ENCODE data around the gene NUP62.

Gene NUP62

DNA sequence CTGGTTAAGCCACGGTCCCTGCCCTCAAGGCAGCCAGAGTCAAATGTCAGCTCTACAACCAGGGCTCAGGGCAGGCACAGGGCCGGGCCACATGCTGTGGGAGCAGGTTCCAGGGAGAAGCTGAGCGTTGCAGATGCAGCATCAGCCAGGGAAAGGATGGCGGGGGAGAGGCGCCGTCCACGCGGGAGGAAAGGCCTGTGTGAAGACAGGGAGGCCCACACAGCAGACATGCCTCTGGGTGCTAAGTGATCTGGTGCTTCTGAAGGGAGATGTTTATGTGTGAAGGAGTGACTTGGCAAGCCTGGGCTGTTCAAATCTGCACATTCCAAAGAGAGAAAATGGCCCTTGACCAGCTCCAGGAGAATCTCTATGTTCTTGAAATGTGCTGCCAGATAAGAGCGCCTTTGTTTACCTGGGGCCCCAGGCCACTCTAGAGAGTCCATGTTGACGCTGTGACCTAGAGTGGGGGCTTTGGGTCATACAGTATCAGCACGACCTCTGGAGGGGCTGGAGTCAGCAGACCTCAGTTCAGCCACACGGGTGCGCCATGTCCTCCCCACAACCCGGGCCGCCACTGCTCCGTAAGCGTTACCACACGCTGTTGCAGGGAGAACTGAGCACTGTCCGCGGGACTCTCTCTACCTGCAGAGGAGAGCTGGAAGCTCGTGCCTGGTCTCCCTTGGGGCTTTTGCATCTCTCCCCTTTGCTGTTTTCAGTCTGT, 16.2 kb downstream of the NUP62 start:
- DNase-seq, result no peak
- in situ Hi-C loops (cut with HindIII; ENCODE audit: low pct_ligation_motif_present, low pct_unique_long_range_greater_than_20kb, low sequenced_read_pairs), result no loop called here

DNA sequence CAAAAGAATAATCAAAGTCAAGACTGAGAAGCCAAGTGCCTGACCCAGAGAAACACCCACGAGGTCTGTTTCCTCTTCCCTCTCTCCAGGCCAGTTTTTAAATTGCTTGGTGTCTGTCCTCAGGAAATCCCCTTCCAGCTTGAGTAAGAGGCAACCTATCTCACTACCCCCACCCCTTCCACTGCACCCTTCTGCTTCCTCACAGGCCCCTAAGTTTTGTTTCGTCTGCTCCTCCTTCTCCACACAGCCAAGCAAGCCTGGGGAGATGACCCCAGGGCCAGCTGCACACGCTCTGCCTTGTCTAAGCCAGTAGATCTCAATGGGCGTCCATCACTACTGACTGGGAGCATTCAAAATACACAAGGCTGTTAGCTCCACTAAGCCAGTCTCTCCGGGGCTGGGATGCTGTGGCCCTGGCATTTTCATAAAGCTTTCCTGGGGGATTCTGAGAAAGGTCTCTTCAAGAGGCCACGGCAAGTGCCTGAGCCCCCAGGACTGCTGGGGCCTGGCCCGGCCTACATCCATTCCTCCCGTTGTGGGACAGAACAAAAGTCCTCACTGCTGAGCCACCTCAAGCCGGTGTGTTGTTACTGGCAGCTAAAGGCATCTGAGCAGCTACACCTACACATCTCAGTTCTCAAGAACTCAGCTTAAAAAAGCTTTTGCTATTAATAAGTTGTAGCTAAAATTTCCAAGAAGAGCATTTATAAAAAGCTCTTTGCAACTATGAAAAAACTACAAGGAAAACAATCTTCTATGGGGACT, 17.7 kb downstream of the NUP62 start:
- in situ Hi-C loops (cut with HindIII; ENCODE audit: low pct_ligation_motif_present, low pct_unique_long_range_greater_than_20kb, low sequenced_read_pairs), result no loop called here
- no peak for DNase-seq

DNA sequence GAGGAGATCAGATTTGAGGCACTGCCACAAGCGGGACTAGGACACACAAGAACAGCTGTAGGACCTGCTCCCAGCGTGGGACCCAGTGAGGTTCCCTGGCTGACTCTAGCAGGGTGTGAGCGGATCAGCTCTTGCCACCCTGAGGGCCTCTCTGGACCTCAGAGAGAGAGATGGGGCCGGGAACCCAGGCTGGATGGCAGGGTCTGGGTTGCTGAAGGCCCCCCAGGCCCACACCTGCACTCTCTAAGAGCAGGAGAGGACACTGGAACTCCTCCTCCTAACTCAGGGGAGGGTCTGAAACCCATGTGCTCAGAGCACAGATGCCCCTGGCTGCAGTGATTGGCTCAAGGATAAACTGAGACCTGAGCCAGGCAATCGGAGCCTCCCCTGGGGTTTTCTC, 19.1 kb downstream of the NUP62 start:
- in situ Hi-C loops (cut with HindIII; ENCODE audit: low pct_ligation_motif_present, low pct_unique_long_range_greater_than_20kb, low sequenced_read_pairs), result no loop called here
- no peak for DNase-seq

DNA sequence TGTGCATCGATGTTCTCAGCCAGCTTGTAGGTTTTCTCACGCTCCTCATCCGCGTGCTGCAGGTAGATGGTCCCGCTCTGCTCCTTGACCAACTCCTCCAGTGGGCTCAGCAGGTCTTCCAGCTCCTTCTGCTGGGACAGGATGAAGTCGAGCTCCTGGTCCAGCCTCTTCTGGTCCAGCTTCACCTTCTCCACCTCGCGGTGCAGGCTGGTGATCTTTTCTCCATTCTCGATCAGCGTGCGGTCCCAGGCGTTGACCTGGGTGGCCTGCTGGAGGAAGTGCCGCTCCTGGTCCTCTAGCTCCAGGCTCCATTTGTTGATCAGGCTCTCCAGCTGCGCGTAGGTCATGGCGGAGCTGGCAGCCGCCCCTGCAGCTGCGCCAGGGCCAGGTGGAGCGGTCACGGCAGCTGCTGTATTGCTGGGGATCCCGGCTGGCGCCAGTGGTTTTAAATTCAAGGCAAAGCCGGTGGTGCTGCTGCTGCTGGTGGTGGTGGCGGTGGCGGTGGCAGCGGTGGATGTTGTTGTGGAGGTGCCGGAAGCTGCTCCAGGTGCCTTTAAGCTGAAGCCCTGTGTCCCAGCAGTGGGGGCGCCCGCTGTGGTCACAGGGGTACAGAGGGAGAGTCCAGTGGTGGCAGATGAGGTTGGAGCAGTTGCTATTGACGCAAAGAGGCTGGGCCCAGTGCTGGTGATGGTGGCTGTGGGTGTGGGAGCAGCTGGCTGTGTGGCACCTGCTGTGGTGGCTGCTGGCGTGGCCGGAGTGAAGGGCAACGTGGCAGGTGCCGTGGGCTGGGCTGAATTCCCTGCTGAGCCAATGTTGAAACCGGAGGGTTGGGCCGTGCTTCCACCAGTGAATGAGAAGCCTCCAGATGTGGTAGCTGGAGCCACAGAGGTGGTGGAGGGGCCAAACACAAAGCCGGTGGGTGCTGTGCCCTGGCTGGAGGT, 20.6 kb downstream of the NUP62 start:
- no peak for DNase-seq
- in situ Hi-C loops (cut with HindIII; ENCODE audit: low pct_ligation_motif_present, low pct_unique_long_range_greater_than_20kb, low sequenced_read_pairs), result no loop called here

DNA sequence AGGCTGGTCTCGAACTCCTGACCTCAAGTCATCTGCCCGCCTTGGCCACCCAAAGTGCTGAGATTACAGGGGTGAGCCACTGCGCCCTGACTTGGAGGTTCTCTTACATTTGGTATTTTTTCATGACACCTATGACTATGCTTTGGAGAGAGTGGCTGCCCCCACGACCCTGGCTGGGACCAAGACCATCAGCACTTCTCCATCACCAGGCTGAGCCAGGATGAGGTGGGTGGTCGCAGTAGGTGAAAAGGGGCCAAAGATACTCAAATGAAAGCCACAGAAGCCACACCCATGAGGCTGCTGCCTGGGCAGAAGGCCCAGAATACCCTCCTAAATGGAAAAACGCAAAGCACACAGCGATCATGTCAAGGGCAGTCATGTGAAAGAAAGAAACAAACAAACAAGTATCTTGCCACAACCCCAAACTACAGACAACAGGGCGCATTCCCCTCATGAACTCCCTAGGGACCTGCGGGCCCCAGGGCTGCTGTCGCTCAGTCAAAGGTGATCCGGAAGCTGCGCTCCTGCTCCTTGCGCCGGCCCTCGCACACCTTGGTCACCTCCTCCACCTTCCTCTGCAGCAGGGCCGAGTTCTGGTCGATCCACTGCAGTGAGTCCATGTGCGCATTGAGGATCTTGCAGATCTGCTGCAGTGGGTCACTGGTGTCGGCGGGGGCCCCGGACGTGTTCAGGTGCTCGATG, 21.4 kb downstream of the NUP62 start:
- no peak for DNase-seq
- in situ Hi-C loops (cut with HindIII; ENCODE audit: low pct_ligation_motif_present, low pct_unique_long_range_greater_than_20kb, low sequenced_read_pairs), result no loop called here

DNA sequence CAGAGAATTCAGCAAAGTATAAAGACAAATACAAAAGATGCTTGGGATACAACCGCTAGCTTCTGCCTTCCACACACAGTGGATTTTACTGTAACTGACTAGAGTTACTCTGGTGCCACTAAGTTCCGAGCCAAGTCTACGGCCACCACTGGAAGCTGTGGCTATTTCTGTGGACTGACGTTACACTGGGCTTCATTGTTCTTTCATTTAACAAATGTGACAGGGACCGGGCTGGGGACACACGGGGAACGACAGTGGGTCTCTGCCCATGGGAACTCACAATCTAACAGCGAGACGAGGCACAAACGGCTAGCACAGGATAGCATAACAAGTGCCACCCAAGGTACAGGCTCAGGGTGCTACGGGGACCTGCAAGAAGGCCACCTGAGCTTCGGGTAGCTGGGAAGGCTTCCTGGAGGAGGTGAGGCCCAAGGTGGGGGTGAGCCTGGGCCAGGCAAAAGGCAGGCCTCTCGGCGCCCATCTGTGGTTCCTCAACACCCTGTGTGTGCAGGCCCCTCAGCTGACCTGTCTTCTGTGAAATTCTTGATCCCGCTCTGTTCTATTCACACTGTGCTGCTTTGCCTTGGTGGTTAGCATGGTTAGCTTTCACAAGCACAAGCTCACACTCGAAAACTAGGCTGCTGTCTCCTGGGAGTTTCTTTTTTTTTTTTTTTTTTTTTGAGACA, 22.3 kb downstream of the NUP62 start:
- in situ Hi-C loops (cut with HindIII; ENCODE audit: low pct_ligation_motif_present, low pct_unique_long_range_greater_than_20kb, low sequenced_read_pairs), result no loop called here
- DNase-seq, result no peak

DNA sequence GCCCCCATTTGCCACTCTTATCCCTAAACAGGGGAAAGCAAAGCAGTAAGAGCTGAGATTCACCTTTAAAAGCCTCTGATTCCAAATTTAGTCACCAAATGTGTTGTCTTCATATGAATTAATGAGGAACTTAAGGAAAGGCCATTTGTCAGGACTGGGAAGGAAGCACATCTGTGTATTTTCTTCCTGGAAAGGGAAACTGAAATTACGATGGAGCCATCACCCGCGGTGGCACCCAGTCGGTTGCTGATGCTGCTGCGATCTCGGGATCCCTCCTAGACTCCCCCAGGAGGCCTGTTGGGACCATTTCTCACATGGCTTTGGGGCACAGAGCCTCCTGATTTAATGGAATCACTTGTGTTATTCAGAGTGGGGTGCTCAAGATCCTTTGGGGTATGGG, 25.2 kb downstream of the NUP62 start:
- no peak for DNase-seq
- in situ Hi-C loops (cut with HindIII; ENCODE audit: low pct_ligation_motif_present, low pct_unique_long_range_greater_than_20kb, low sequenced_read_pairs), result no loop called here

DNA sequence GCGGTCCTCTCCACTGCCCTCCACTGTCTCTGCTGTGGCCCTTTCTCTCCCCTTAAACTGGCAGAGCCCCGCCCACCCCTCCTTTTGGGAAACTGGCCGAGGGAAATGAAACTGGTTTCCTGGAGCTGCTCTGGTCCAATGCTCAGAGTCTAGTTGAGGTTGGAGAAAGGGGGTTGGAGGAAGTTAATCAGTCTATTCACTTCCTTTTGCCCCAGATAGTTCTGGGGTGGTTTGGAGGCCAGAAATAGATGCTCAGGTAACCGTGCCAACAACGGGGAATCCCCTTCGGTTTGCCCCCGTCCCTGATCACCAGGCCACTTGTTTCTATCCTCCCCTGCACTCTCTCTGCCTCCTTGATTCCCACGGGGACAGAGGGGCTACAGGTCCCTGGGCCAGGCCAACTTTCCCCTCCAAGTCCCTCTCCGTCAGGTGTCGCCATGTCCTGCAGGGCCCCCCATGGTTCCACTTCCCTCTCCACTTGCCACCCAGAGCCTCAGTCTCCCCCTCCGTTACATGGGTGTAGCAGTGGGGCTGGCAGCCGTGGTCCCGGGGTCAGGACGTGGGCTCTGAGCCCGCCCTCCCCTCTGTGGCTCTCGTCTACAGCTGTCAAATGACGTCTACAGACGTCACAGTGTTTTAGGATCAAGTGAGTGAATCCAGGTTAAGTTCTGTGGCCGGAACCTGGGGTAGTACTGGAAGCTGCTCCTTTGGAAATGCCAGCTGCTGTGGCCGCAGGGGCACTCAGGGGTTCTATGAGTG, 32.3 kb downstream of the NUP62 start, which contains the start of gene IL4I1:
Gene IL4I1 (minus strand): TSS at position 25 of the 759 bp plus-strand sequence. CDS start 727 bp downstream, outside the sequence.
- in situ Hi-C loops (cut with HindIII; ENCODE audit: low pct_ligation_motif_present, low pct_unique_long_range_greater_than_20kb, low sequenced_read_pairs), result no loop called here

DNA sequence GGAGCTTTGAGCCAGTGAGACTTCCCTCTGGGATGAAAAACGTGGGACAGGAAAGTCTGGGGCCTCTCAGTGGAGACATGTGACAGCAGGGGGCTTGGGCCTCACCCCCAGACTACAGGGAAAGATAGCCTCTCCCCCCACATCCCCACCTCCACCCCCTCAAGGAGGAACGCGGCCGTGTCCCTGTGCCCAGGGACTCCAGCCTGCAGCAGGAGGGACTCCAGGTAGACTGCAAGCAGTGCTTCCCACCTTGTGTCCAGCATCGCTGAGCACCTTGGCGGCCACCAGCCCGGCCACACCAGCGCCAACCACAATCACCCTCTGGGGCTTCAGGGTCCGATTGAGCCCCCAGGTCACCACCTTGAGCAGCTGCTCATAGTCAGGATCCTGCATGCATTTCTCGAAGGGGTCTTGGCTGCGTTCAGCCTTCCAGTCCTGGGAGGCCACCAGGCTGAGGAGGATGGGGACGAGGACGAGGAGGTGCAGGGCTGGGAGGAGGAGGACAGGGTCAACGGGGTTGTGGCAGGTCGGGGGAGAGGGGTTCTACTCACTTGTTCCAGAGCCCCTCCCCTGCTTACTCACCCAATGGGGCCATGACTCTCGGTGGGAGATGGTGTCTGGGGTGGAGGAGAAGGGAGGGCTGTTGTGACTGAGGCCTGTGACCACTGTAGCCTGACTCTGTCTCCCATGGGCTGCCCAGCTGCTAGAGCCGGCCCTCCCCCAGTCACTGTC, 33.6 kb downstream of the NUP62 start:
- DNase-seq, result no peak

More for the DNA sequence above, 32.3 kb downstream of the NUP62 start, which contains the start of gene IL4I1:
- DNase-seq, result peak; percentile 84

DNA sequence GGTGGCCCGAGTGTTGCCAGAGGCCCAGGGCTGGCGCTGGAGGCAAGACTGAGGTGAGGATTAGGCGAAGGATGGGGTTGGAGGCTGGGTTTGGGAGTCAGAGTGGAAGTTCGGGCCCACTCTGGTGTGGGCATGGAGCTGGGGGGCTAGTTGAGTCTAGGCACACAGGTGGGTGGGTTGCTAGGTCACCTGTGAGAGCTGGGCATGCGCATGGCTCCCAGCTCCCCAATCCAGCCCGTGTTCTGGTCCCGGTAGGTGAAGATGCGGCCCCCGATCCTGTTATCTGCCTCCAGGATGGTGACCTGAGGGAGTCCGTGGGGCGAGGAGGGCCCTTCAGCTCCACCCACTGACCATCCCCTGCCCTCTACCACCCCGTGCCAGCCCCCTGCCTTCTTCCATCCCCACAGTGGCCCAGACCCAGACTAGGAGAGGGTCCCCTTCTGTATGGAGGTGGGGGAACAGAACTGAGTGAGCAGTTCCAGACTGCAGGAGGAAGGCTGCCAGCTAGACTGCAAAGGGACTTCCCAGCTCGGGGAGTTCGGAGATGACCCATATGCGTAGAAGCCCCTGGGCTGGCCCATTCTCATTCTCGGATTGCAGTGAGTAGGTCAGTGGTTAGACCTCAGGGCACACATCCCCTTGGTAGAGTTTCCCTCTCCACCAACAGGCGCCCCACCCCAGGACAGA, 34.3 kb downstream of the NUP62 start:
- no peak for DNase-seq
- in situ Hi-C loops (cut with HindIII; ENCODE audit: low pct_ligation_motif_present, low pct_unique_long_range_greater_than_20kb, low sequenced_read_pairs), result no loop called here

More for the DNA sequence above, 33.6 kb downstream of the NUP62 start:
- in situ Hi-C loops (cut with HindIII; ENCODE audit: low pct_ligation_motif_present, low pct_unique_long_range_greater_than_20kb, low sequenced_read_pairs), result no loop called here

DNA sequence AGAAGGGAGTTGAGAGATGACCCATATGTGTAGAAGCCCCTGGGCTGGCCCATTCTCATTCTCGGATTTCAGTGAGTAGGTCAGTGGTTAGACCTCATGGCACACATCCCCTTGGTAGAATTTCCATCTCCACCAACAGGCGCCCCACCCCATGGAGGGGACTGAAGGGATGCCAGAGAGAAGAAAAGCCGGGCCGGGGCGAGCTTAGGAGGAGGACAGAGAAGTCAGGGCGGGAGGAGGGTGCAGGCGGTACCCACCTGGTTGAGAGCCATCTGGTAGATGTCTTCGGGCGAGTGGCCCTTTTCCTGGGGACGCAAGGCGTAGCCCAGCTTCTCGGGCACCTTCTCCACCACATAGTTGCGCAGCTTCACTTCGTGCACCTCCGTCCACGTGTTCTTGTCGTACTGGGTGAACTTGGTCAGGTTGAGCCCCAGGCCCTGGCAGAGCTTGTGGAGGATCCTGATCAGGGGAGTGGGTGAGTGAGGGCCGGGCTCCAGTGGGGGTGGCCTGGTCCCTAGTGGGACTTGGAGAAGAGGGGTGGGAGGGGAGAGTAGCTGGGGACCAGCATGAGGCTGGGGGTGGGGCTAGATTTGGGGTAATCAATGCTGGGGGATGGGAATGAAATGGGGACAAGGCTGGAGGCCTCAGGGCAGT, 35.2 kb downstream of the NUP62 start:
- in situ Hi-C loops (cut with HindIII; ENCODE audit: low pct_ligation_motif_present, low pct_unique_long_range_greater_than_20kb, low sequenced_read_pairs), result no loop called here
- DNase-seq, result no peak

DNA sequence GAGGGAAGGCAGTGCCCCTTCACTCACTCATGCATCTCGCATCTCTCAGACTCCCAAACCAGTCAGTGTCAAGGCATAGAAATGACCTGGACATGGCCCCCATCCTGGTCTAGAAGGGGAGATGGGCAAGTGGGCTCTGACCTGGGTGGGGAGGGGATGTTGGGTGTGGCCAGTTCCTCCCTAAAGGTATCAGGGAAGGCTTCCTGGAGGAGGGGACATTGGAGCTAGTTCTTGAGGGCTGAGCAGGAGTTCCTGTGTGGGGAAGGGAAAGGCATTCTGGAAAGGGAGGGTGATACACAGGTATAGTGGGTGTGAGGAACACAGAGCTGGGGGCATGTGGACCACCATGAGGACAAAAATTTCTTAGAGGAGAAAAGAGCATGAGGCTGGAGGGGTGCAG, 36.6 kb downstream of the NUP62 start:
- no peak for DNase-seq
- in situ Hi-C loops (cut with HindIII; ENCODE audit: low pct_ligation_motif_present, low pct_unique_long_range_greater_than_20kb, low sequenced_read_pairs), result no loop called here

DNA sequence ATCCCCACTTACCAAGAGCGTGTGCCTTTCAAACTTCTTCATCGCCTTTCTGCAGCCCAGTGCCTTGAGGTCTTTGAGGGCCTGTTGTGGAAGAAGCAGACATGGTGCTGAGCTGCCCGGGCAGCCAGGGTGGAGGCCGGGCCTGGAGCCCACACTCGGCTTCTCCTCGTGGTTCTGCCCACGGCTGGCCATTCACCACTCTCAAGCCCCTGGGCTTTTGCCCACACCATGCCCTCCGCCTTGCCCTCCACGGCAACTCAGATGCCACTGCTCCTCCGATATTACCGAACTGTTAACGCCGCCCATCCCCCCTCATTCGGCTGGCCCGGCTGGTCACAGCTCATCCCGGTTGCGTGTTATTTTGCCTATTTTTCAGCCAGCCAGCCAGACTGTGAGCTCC, 37.9 kb downstream of the NUP62 start:
- in situ Hi-C loops (cut with HindIII; ENCODE audit: low pct_ligation_motif_present, low pct_unique_long_range_greater_than_20kb, low sequenced_read_pairs), result no loop called here
- no peak for DNase-seq

DNA sequence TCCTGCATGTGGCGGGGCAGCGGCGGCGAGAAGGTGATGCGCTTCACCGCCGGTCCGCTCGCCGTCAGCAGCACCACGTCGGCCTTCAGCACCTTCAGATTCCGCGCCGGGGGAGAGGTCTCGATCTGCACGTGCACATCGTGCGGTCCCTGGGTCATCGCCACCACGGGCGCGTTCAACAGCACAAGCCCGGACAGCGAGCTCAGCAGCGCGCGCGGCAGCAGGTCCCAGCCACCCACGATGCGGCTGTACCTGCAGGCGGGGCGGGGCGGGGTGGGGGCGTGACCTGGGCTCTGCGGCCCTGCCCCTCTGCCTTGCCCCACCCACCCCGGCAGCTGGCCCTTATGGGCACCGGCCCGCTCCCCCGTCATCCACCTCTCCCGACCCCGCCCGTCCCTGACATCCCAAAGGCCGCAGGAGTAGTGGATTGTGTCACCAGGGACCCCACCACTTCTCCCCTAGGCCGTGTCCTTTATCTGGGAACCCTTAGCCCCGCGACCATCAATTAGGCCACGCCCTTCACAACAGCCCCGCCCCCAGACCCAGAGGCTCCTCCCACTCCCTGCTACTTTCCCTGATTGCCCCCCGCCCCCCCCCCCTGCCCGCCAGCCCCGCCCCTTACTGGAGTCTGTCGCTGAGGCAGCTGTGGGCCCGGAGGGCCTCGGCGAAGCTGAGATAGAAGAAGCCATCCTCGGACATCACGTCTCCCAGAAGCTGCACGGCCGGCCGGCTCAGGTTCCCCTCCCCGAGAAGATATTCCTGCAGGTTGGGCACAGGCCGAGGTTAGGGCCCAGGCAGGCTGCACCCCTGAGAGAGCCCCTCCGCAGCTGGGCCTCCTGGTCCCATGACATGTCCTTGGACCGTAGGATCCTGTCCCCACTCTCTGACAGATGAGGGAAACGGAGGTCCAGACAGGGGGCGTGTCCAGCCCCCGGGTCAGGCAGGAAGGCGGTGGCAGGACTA, 38.7 kb downstream of the NUP62 start:
- DNase-seq, result no peak
- in situ Hi-C loops (cut with HindIII; ENCODE audit: low pct_ligation_motif_present, low pct_unique_long_range_greater_than_20kb, low sequenced_read_pairs), result no loop called here

Measured in ACHN (cell line).